GM04504 (cell line): ENCODE results near the gene SPON1.
A peak's percentile ranks its signal among the peaks of the same experiment; 100 is the strongest.
"Not testable (repeated sequence)": the region's sequence is repeated elsewhere in the genome, so short reads cannot be mapped to it uniquely, and the experiment has no call there.

Experiments
- DNase-seq: peaks from one replicate; pipeline ENCODE4 v3.0.0-alpha.2; 2012; ENCODE audit warnings: low read depth

The SPON1 gene

DNA sequence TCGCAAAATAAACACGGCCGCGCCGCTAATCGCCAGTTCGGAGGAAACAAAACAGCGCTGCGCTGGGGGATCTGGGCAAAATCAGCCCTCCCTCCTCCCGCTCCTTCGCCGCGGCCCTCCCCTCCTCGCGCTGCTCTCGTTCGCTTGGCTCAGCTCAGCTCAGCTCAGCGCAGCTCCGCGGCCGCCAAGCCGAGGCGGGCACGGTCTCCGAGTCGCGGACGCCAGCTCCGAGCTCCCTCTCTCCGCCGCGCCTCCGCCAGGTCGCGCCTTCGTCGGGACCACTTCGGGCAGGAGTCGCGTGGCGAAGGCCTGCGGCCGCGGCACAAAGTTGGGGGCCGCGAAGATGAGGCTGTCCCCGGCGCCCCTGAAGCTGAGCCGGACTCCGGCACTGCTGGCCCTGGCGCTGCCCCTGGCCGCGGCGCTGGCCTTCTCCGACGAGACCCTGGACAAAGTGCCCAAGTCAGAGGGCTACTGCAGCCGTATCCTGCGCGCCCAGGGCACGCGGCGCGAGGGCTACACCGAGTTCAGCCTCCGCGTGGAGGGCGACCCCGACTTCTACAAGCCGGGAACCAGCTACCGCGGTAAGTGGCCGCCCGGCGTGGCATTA lies at the start of gene SPON1:
TSS of gene SPON1 (plus strand) at position 162 of the 607 bp plus-strand sequence. CDS start at position 344, 182 bp downstream.
- no peak for DNase-seq

GRCh38 chr11:13917264-13917663 lies 45.3 kb upstream of the SPON1 start:
- no peak for DNase-seq

GRCh38 chr11:13917904-13918303 lies 44.6 kb upstream of the SPON1 start:
- no peak for DNase-seq

DNA sequence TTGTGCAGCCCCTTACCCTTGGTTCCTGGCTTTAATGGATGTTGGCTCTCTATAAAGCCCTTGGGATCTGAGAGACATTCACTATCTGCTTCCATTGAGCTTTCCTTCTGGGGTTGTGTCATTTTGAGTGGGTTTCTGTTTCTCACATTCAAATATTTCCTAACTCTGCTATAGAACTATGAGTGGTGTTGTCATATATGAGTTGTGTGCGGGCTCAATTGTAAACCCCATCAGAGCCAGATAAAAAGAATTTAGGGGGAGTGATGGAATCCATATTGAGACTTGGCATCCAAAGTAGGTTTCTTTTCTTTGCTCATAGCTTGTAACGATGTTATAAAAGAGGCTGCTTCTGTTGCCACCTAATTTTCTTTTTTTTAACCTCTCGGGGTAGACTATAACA lies 41.8 kb upstream of the SPON1 start:
- DNase-seq = no peak

- no peak for DNase-seq
These were observed 41.0 kb upstream of the SPON1 start for GRCh38 chr11:13921545-13921944.

GRCh38 chr11:13923182-13923581 lies 39.3 kb upstream of the SPON1 start:
- DNase-seq = no peak

GRCh38 chr11:13923716-13924650 lies 38.5 kb upstream of the SPON1 start:
- DNase-seq = no peak

DNA sequence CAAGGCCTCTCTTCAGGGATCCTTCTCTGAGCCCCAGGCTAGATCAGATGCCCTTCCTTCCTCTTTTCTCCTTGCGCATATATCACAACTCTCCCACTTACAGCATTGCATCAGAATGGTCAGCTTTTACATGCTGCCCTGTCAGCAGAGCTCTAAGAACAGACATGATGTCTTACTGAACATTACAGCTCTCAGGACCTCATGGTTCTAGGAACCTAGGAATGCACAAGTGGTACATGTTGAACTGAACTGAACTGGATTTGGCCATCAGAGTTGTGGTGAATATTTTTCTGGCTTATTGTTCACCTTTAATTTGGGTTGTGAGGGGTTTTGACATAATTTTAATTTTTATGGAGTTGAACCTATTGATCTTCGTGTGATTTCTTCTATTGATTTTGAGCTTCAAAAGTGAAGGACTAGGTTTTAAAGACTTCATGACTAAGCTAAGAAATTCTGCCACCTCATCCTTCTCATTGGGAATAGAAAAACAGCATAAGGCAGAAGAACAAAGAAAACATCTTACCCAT lies 37.7 kb upstream of the SPON1 start:
- no peak for DNase-seq

DNA sequence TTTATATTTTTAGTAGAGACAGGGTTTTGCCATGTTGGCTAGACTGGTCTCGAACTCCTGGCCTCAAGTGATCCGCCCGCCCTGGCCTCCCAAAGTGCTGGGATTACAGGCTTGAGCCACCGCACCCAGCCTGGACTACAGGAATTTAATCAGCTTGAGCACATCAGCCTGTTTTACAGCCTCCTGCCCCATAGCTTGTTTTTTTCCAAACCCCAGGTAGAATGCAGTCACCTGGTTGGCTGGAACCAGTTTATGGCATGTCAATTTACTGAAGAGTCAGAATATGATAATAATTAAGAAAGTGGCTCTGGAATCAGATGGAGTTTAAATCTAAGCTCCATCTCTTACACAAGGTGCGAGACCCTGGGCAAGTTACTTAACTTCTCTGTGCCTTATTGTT lies 36.2 kb upstream of the SPON1 start:
- DNase-seq = not testable (repeated sequence)

DNA sequence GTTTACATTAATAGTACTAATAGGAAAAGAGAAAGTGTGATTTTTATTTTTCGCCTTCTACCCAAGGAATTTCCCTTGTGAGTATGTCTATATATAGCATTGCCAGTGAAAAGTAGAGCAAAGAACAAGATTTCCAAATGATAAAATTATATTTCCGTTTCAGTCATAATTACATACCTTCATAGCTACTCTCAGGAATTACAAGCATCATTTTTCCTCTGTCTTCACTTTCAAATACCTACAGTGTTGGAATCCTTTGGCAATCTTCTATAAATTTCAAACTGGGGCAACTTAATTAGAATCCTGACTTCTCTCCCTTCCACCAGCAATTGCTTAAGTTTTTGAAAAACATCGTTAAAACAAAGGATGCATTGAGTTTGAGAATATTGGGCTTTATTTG lies 35.5 kb upstream of the SPON1 start:
- DNase-seq = no peak

GRCh38 chr11:13927481-13927880 lies 35.0 kb upstream of the SPON1 start:
- DNase-seq = no peak

DNA sequence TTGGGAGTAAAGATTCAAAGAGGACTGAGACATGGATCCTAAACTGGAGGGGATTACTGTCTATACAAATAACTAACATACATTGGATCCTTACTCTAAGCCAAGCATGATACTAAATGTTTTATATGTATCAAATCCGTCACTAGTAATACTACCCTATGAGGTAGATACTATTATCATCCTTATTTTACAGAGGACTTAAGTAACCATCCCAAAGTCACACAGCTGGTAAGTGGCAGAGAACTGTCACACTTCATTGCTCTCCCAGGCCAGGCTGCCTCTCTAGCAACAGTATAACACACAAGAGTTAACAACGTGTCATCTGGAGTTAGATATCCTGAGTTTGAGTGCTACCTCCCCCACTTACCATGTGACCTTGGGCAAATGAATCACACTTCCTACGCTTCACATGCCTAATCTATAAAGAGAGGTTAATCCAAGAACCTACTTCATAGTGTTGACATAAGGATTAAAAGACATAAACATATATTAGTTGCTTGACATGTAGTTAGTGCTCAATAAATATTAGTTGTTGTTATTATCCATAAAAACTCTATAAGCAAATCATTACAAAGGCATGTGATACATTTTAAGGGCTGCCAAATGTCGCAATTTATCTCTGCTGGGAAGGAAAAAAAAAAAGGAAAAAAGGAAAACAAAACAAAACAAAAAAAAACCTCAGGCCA lies 33.8 kb upstream of the SPON1 start:
- peak; percentile 58 for DNase-seq

- DNase-seq = no peak
These were observed 33.1 kb upstream of the SPON1 start for GRCh38 chr11:13929395-13929891.

GRCh38 chr11:13931356-13931755 lies 31.2 kb upstream of the SPON1 start:
- DNase-seq = no peak

- not testable (repeated sequence) for DNase-seq
These were observed 25.4 kb upstream of the SPON1 start for GRCh38 chr11:13937154-13937553.

DNA sequence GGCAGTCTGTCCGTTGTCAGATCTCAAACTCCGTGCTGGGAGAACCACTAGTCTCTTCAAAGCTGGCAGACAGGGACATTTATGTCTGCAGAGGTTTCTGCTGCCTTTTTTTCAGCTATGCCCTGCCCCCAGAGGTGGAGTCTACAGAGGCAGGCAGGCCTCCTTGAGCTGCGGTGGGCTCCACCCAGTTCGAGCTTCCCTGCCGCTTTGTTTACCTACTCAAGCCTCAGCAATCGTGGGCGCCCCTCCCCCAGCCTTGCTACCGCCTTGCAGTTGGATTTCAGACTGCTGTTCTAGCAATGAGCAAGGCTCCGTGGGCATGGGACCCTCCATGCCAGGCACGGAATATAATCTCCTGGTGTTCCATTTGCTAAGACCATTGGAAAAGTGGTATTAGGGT lies 23.7 kb upstream of the SPON1 start:
- not testable (repeated sequence) for DNase-seq

DNA sequence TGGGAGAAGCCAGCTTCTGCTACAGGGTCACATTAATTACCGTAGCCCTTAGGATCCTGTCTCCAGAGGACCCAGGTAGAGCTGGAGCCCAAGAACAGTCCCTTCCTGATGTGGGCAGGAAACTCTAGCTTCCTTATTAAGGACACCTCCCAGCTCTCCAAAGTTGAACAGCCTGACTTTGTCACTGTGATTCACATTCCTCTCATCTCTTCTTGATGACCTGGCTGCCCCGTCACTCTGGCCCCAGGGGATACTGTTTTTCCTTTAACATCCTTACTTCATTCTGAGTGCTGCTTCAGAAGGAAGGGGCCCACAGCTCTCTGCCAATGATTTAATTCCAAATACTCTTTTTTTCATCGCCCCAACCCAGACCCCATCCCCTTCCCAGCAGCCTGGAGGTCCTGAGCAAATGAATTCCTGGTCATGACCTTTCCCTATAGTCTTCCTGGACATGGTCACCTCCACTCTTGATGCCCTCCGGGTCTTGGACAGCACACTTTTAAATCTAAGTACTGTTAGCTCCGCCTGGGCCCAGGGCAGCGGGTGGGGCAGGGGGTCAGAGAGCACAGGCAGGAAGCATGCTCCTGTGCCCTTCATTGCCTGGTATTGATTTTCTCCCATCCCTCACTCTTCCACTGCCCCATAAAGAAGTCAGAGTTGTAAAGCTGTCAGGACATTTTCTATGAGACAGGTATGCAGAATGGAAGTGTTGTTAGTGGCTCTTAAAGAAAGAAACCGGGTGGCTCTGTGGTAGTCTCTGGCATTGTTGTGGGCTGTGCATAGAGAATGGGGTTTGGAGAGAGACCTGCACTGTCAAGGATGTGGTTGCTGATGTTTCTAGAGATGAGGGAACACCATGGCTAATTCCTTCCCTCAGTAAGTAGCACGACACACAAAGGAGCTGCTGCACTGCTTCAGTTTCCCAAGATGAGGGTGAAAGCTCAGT lies 22.3 kb upstream of the SPON1 start:
- DNase-seq = no peak

GRCh38 chr11:13940907-13941256 lies 21.6 kb upstream of the SPON1 start:
- no peak for DNase-seq

DNA sequence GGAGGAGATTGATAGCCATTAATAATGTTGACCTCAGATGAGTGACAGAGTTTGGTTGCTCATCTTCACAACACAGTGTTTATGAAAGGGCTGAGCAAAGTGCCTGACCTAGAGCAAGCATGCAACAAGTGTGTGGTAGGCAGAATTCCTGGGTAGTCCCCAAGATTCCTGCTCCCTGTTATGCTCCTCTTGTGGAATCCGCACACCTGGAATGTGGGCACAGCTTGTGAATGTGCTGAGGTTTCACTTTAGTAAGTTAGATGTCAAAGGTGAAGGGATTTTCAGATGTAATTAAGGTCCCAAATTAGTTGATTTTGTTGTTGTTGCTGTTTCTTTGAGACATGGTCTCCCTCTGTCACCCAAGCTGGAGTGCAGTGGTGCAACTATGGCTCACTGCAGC lies 20.7 kb upstream of the SPON1 start:
- no peak for DNase-seq

- DNase-seq = no peak
These were observed 20.1 kb upstream of the SPON1 start for GRCh38 chr11:13942378-13942777.

- DNase-seq = no peak
These were observed 19.5 kb upstream of the SPON1 start for GRCh38 chr11:13942971-13943381.
